Activated CD4-positive, alpha-beta T cell treated with anti-CD3 and anti-CD28 coated beads, Interleukin-2, amount 10 ng/mL, durations not matched to agents 7 days and 5 days (primary cell): Measurements from ENCODE around the gene ITLN1. TPM values are rescaled to one million over a fixed set of nuclear protein-coding genes. Genes with fewer than 3 reads are reported as not detected.
A peak's percentile ranks its signal among the peaks of the same experiment; 100 is the strongest.

Source experiments
- CTCF ChIA-PET: fragments of 350-600 bp; sonication (Branson Sonifier 250); formaldehyde crosslinking; loops from one replicate; lab custom pipeline; 2021; ENCODE audit warnings: antibody characterized with exemption; lab: Charles Lee
- POLR2A ChIA-PET: fragments of 350-600 bp; sonication (Branson Sonifier 250); formaldehyde crosslinking; loops from one replicate; lab custom pipeline; 2021; ENCODE audit warnings: antibody characterized with exemption; lab: Charles Lee
- DNase-seq: peaks from one replicate; pipeline ENCODE4 v3.0.0-alpha.2; 2020
- H3K27ac Mint-ChIP-seq: one replicate; pipeline ENCODE4 v1.8.0; 2021; ENCODE audit warnings: mild to moderate bottlenecking, moderate library complexity, mixed read lengths
- H3K27me3 Mint-ChIP-seq: one replicate; pipeline ENCODE4 v1.8.0; 2021; ENCODE audit warnings: mixed read lengths
- H3K36me3 Mint-ChIP-seq: one replicate; pipeline ENCODE4 v1.8.0; 2021; ENCODE audit warnings: low read depth, mixed read lengths
- H3K4me1 Mint-ChIP-seq: one replicate; pipeline ENCODE4 v1.8.0; 2021; ENCODE audit warnings: mixed read lengths
- H3K4me3 Mint-ChIP-seq: one replicate; pipeline ENCODE4 v1.8.0; 2021; ENCODE audit warnings: mild to moderate bottlenecking, moderate library complexity, mixed read lengths
- H3K9me3 Mint-ChIP-seq: one replicate; pipeline ENCODE4 v1.8.0; 2021; ENCODE audit warnings: mixed read lengths
- total RNA-seq, 2 experiments: library from RNA; stranded (reverse); gene quantifications; one replicate each; pipeline ENCODE4 v1.2.3, GENCODE V29; 2021

ITLN1 gene
- total RNA-seq, 2 experiments from 2014 or later, result not detected

DNA sequence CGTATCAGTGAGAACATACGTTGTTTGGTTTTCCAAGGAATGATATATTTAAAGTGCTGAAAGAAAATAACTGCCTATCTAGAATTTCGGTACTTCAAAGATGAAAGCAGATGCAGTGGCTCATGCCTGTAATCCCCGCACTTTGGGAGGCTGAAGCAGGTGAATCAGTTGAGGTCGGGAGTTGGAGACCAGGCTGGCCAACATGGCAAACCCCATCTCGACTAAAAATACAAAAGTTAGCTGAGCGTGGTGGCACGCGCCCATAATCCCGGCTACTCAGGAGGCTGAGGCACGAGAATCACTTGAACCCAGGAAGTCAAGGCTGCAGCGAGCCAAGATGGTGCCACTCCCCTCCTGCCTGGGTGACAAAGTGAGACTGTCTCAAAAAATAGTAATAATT lies 38.7 kb downstream of the ITLN1 start:
- Mint-ChIP-seq H3K4me1 (peaks cover 13% of the 10 kb centered on the region), H3K9me3 (peaks cover 6% of the 10 kb centered on the region), H3K4me3 (no peak overlapping the region), H3K36me3 (peaks cover 3% of the 10 kb centered on the region), H3K27me3 (peaks cover 8% of the 10 kb centered on the region), H3K27ac (no peak overlapping the region)
- CTCF ChIA-PET, result no interaction called here
- POLR2A ChIA-PET, result no interaction called here
- DNase-seq, result no peak

DNA sequence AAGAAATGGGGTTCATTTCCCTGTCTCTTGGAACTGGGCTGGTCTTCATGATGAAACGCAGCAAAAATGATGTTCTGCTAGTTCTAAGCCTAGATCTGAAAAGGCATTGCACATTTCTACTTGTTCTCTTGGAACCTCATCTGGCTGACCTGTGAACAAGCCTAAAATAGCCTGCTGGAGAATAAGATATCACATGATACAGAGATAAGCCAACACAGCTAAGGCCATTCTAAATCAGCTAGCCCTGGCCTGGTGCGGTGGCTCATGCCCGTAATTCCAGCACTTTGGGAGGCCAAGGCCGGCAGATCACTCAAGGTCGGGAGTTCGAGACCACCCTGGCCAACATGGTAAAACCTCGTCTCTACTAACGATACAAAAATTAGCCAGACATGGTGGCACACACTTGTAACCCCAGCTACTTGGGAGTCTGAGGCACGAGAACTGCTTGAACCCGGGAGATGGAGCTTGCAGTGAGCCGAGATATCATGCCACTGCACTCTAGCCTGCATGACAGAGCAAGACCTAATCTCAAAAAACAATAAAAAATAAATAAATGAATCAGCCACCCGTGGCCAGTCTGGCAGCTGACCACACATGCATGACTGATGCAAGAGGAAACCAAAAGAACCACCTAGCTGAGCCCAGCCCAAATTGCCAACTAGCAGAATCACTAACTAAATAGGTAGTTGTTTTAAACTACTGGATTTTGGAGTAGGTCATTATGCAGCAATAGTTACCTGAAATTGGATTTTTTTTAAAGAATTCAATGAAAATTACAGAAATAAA lies 40.3 kb downstream of the ITLN1 start:
- peaks cover 18% of the 10 kb centered on the region for H3K4me1 Mint-ChIP-seq
- no peak overlapping the region for H3K27ac Mint-ChIP-seq
- no peak for DNase-seq
- peaks cover 8% of the 10 kb centered on the region for H3K27me3 Mint-ChIP-seq
- H3K4me3 Mint-ChIP-seq, result no peak overlapping the region
- peaks cover 6% of the 10 kb centered on the region for H3K9me3 Mint-ChIP-seq
- ChIA-PET CTCF (interaction anchor here (1.0 to 2.0 kb wide), 5 partner anchors 8 to 46 kb away, joined by 3 to 5 read pairs (median 5); no protein-coding TSS in a partner anchor), POLR2A (no interaction called here)
- H3K36me3 Mint-ChIP-seq, result peaks cover 3% of the 10 kb centered on the region

DNA sequence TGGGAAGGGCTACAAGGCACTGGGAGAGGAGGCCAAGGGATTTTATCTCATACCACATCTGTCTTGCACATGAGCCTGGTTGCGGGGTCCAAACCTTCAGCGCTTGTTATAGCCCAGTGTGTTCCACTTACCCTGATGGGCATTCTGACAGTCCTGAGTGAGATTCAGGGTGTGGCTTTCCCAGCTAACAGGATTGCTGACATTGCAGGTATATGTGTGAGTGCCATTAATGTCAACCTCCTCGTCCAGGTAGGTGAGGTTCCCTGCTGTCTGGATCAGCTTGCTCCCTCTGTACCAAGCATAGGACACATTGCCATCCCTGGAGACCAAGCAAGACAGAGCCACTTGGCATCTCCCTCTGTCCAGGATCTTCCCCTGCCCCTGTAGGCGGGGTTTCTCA lies 43.9 kb downstream of the ITLN1 start:
- peak; percentile 2 for DNase-seq
- Mint-ChIP-seq H3K4me3 (no peak overlapping the region), H3K27me3 (no peaks in the 10 kb centered on the region), H3K9me3 (peaks cover 5% of the 10 kb centered on the region), H3K4me1 (peaks cover 52% of the 10 kb centered on the region), H3K27ac (no peak overlapping the region), H3K36me3 (peaks cover 4% of the 10 kb centered on the region)
- ChIA-PET CTCF (interaction anchor here (0.6 to 1.6 kb wide), 2 partner anchors 8 to 95 kb away, joined by 4 to 5 read pairs; no protein-coding TSS in a partner anchor), POLR2A (no interaction called here)

DNA sequence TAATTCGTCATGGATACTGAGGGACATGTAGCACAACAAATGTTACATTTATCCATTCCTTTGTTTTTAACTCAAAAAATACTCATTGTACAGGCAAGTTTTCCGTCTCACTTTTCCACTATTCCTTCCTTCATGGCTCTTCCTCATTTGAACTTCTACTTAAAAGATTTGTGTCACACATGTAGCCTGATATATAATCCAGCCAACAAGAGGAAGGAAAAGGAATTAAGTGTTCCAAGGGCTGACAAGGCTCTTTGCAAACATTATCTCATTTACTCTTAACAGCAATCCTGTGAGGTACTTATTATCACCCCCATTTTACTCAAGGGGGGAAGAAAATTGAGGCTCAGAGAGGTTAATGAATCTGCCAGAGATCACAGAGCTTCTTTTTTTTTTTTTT lies 45.2 kb downstream of the ITLN1 start:
- POLR2A ChIA-PET, result no interaction called here
- peaks cover 2% of the 10 kb centered on the region for H3K9me3 Mint-ChIP-seq
- no peaks in the 10 kb centered on the region for H3K27me3 Mint-ChIP-seq
- no peak overlapping the region for H3K4me3 Mint-ChIP-seq
- CTCF ChIA-PET, result interaction anchor here (0.7 kb wide), 1 partner anchor 468 kb away, joined by 3 read pairs; no protein-coding TSS in a partner anchor
- DNase-seq, result no peak
- H3K36me3 Mint-ChIP-seq, result peaks cover 2% of the 10 kb centered on the region
- H3K27ac Mint-ChIP-seq, result no peak overlapping the region
- H3K4me1 Mint-ChIP-seq, result peaks cover 60% of the 10 kb centered on the region

DNA sequence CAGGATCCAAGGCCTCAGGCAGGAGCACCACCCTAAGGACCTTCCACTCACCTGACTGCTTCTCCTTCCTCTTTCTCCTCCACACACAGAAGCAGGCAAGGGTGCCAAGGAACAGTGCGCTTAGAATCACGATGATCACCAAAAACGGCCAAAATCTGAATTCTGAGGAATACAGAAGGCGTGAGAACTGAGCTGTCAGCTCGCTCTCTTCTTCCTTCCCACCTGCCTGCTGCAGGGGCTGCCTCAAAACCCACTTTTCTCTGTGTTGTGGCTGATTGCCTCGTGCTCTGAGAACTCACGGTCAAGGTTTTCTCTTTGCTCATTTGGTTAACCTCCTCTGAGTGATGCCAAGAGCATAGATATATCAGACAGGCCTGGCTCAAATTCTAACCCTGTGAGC lies 46.1 kb downstream of the ITLN1 start:
- CTCF ChIA-PET, result interaction anchor here (0.8 to 6.5 kb wide), 4 partner anchors 20 to 132 kb away, joined by 3 to 87 read pairs (median 15); partner anchors contain the start of gene ITLN2
- H3K4me3 Mint-ChIP-seq, result peak overlapping the region; percentile 17
- DNase-seq, result peak; percentile 36
- H3K4me1 Mint-ChIP-seq, result peaks cover 59% of the 10 kb centered on the region
- H3K36me3 Mint-ChIP-seq, result peaks cover 2% of the 10 kb centered on the region
- peak overlapping the region; percentile 93 for H3K27ac Mint-ChIP-seq
- no peaks in the 10 kb centered on the region for H3K27me3 Mint-ChIP-seq
- H3K9me3 Mint-ChIP-seq, result no peaks in the 10 kb centered on the region
- POLR2A ChIA-PET, result no interaction called here

DNA sequence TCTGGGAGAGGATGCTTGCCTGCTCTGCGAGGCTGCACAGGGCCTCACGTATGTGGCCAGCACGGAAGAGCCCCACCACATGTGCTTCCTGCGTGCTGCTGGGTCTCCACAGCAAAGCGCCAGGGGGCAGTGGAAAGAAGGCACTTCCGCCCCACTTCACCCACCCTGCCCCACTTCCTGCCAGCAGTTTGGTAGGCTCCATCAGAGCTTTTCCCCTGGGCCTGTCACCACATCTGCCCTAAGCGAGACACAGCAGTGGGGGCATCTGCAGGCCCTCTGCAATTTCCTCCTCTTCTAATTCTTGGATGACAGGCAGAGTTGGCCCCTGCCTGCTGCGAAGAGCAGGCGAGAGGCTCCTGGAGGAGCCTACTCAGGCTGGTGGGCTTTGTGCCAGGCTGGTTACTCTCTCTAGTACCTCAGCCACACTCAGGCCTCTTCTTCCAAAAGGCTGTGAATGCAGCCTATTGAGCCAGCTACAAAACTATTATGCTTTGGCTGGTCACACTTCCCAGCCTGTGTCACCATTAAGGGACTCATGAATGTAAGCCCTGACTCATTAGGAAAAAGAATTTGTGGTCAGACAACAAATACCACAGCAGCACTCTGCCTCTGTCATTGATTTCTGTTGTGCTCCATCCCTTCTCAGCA lies 47.3 kb downstream of the ITLN1 start:
- Mint-ChIP-seq H3K27me3 (no peaks in the 10 kb centered on the region), H3K36me3 (peaks cover 2% of the 10 kb centered on the region), H3K4me3 (peak overlapping the region; percentile 56), H3K27ac (peak overlapping the region; percentile 93), H3K4me1 (peaks cover 63% of the 10 kb centered on the region), H3K9me3 (no peaks in the 10 kb centered on the region)
- peak; percentile 92 for DNase-seq
- POLR2A ChIA-PET, result interaction anchor here (0.6 kb wide), 3 partner anchors 21 to 156 kb away, joined by 3 to 4 read pairs (median 3); no protein-coding TSS in a partner anchor
- CTCF ChIA-PET, result interaction anchor here (0.7 to 6.5 kb wide), 20 partner anchors 10 to 260 kb away, joined by 3 to 87 read pairs (median 4); partner anchors contain the start of genes CD244 and ITLN2

DNA sequence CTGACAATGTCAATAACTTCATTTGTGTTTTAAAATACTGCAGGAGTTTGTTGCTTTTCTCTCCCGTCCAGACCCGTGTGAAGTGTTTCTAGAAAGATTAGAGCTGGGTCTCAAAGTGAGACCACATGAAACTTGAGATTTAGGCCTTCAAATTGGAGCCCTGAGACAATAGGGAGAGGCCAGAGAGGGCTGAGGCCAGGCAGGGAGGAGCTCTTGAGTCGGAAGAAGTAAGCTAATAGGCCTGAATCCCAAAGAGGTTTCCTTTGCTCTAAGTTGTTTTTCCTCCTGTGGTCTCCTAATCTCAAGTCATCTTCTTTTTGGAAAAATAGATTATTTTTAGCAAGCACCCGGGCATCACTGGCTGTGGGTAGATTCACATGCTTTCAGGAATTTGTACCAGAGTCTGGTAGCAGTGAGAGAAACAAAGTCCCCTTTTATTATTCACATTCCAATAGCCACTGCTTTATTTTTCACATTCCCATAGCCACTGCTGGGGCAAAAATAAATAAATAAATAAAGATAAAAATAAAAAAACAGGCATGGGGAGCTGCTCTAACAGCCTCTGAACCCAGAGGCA lies 47.9 kb downstream of the ITLN1 start:
- ChIA-PET CTCF (interaction anchor here (0.6 to 6.5 kb wide), 23 partner anchors 11 to 260 kb away, joined by 3 to 87 read pairs (median 4); partner anchors contain the start of genes CD244, F11R, ITLN1 and ITLN2), POLR2A (interaction anchor here (0.6 kb wide), 2 partner anchors 21 to 85 kb away, joined by 3 read pairs; no protein-coding TSS in a partner anchor)
- H3K4me1 Mint-ChIP-seq, result peaks cover 63% of the 10 kb centered on the region
- H3K27ac Mint-ChIP-seq, result peak overlapping the region; percentile 93
- peak overlapping the region; percentile 12 for H3K4me3 Mint-ChIP-seq
- H3K27me3 Mint-ChIP-seq, result no peaks in the 10 kb centered on the region
- peaks cover 2% of the 10 kb centered on the region for H3K36me3 Mint-ChIP-seq
- no peak for DNase-seq
- no peaks in the 10 kb centered on the region for H3K9me3 Mint-ChIP-seq

DNA sequence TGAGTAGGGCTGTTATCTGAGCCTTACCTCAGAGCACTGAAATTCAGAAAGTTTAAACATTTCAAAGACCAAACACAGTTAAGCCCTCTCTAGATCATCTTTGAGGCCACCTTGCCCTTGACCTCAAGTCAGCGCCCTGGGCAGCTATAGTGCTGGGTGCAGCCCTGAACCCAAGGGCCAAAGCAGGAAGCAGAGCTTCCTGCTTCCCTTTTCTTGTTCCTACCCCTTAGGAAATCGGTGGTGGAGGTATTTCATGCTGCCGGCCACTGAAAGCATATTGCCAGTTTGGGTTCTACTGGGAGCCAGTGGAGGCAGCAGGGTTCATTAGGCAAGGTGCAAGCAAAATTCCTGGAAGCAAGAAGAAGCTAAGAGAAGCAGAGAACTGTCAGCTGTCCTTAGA lies 48.4 kb downstream of the ITLN1 start:
- POLR2A ChIA-PET, result interaction anchor here (0.6 kb wide), 1 partner anchor 63 kb away, joined by 3 read pairs; no protein-coding TSS in a partner anchor
- H3K27me3 Mint-ChIP-seq, result no peaks in the 10 kb centered on the region
- peak overlapping the region; percentile 12 for H3K4me3 Mint-ChIP-seq
- peaks cover 2% of the 10 kb centered on the region for H3K36me3 Mint-ChIP-seq
- H3K4me1 Mint-ChIP-seq, result peaks cover 63% of the 10 kb centered on the region
- H3K9me3 Mint-ChIP-seq, result no peaks in the 10 kb centered on the region
- H3K27ac Mint-ChIP-seq, result peak overlapping the region; percentile 93
- CTCF ChIA-PET, result interaction anchor here (0.6 to 6.5 kb wide), 23 partner anchors 10 to 261 kb away, joined by 3 to 87 read pairs (median 4); partner anchors contain the start of genes CD244, F11R, ITLN1 and ITLN2
- DNase-seq, result no peak

DNA sequence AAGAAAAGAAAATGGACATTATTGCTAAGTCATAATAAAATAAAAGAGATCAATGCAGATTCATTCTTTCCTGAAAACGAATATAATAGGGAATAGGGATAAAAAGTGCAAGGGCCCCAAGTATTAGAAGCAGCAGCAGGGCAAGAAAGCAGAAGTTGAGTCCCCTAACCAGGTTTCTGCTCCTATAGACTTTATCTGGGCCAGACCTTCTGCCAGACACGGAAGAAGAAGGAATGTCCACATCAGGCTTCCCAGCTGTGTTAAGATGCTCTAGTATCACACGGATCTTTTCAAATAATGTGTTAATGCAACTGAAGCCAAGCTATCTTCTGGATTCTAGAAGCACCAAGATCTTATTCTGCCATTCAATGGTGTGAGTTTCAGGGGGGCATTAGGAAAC lies 49.2 kb downstream of the ITLN1 start:
- Mint-ChIP-seq H3K4me3 (no peak overlapping the region), H3K36me3 (peaks cover 2% of the 10 kb centered on the region), H3K27me3 (no peaks in the 10 kb centered on the region), H3K4me1 (peaks cover 64% of the 10 kb centered on the region), H3K9me3 (no peaks in the 10 kb centered on the region), H3K27ac (peak overlapping the region; percentile 93)
- no peak for DNase-seq
- ChIA-PET POLR2A (interaction anchor here (0.6 kb wide), 1 partner anchor 62 kb away, joined by 3 read pairs; no protein-coding TSS in a partner anchor), CTCF (interaction anchor here (0.6 to 6.5 kb wide), 20 partner anchors 9 to 305 kb away, joined by 3 to 87 read pairs (median 4); partner anchors contain the start of genes CD244, ITLN2 and LY9)

DNA sequence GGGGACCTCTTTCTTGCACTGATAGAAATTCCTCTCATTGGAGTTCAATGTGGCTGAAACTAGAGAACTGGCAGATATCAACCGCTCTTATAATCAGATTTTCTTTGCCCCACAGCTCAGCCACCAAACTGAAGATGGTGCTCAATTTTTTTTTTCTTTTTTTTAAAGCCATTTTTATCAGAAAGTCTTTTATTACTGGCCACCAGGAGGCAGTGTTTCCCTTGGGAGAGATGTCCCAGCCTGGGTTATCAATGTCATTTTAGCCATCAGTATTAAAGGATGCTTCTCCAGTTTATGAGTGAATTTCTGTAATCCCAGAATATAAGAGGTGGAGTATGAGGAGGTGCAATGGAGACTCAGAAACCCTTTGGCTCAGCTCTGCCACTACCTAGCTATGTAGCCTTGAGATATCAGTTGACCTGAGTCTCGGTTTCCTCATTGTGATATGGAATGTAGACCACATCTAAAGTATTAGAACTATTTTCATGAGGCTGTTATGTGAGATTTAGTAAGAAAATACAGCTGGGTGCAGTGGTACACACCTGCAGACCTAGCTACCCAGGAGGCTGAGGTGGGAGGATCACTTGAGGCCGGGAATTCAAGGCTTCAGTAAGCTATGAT lies 49.9 kb downstream of the ITLN1 start:
- Mint-ChIP-seq H3K27ac (peak overlapping the region; percentile 47), H3K9me3 (no peaks in the 10 kb centered on the region), H3K4me3 (no peak overlapping the region), H3K36me3 (peaks cover 2% of the 10 kb centered on the region), H3K27me3 (no peaks in the 10 kb centered on the region), H3K4me1 (peaks cover 68% of the 10 kb centered on the region)
- CTCF ChIA-PET, result interaction anchor here (0.6 to 6.5 kb wide), 31 partner anchors 8 to 306 kb away, joined by 3 to 87 read pairs (median 4); partner anchors contain the start of genes ITLN2 and LY9
- POLR2A ChIA-PET, result interaction anchor here (0.7 kb wide), 1 partner anchor 173 kb away, joined by 3 read pairs; no protein-coding TSS in a partner anchor
- DNase-seq, result peak; percentile 81

DNA sequence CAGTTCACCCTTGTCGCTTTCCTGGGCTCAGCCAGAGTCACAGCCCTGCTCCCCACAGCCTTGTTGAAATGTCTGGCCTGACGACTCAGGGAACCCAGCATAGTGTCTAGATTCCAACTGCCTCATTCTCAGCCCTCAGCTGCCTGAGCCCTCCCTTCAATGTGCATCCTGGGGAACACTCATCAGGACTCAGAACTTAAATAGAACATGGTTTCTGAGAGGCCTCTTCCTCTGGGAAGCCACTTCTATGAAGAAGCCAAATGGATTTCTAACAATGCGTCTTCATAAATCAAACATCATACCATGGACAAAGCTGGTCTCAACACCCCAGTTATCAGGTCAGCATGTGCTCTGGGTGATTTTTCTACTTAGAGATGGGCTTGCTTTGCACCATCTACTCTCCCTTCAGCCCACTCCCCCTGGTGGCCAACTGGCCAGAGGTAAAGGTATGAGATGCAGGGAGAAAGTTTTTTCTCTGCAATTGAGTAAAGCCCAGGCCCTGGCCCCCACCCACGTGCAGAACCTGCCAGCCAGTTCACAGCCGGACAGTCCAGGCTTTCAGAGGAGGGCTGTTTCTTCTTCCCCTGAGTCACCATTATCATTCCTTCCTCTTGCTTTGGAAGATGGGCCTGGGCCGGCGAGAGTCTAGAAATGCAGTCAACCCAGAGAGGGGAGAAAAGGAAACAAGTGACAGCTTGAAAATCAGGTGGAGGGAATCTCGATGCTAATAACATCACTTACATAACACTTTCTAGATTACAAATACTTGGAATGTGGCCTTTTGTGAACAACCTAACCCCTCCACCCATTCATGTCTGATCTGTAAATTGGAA lies 54.4 kb downstream of the ITLN1 start:
- Mint-ChIP-seq H3K9me3 (no peaks in the 10 kb centered on the region), H3K4me1 (peaks cover 27% of the 10 kb centered on the region), H3K27ac (no peak overlapping the region), H3K36me3 (peaks cover 19% of the 10 kb centered on the region), H3K27me3 (no peaks in the 10 kb centered on the region), H3K4me3 (no peak overlapping the region)
- DNase-seq, result peak; percentile 89
- CTCF ChIA-PET, result interaction anchor here (0.6 to 3.0 kb wide), 9 partner anchors 12 to 151 kb away, joined by 3 to 14 read pairs (median 4); partner anchors contain the start of genes ITLN2 and LY9
- POLR2A ChIA-PET, result no interaction called here
